ENCODE measurements around the gene ISYNA1. TPM values are rescaled to one million over a fixed set of nuclear protein-coding genes. Genes with fewer than 3 reads are reported as not detected.

Gene ISYNA1
- total RNA-seq, 1 donor from 2014 or later = 30.6 TPM

DNA sequence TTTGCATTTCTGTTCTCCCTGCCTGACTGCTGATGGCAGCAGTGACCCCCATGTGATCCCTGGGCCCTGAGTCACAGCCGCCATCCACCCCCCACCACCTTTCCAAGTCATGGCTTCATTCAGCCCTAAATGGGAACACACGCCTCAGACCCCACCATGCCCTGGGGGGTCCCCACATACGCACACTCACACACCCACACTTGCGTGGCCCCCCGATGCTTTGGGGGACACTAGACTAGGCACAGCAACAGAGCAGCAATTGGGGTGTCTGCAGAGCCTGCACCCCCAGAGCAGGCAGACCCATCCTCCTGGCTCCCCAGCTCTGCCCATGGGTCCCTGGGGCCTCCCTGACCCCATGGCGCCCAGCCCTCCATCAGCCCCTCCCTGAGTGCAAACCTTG, 5.5 kb upstream of the ISYNA1 start:
- no peak overlapping the region for H3K4me3 ChIP-seq
- no peaks in the 10 kb centered on the region for H3K27me3 ChIP-seq (ENCODE audit: low read depth)
- ATAC-seq (no peak), DNase-seq (no peak)
- no peak overlapping the region for H3K27ac ChIP-seq
- no peaks in the 10 kb centered on the region for H3K9me3 ChIP-seq
- TF ChIP-seq, protein P1, sequence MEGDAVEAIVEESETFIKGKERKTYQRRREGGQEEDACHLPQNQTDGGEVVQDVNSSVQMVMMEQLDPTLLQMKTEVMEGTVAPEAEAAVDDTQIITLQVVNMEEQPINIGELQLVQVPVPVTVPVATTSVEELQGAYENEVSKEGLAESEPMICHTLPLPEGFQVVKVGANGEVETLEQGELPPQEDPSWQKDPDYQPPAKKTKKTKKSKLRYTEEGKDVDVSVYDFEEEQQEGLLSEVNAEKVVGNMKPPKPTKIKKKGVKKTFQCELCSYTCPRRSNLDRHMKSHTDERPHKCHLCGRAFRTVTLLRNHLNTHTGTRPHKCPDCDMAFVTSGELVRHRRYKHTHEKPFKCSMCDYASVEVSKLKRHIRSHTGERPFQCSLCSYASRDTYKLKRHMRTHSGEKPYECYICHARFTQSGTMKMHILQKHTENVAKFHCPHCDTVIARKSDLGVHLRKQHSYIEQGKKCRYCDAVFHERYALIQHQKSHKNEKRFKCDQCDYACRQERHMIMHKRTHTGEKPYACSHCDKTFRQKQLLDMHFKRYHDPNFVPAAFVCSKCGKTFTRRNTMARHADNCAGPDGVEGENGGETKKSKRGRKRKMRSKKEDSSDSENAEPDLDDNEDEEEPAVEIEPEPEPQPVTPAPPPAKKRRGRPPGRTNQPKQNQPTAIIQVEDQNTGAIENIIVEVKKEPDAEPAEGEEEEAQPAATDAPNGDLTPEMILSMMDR (IDR thresholded peaks at IDR 0.05) = no peak
- intact Hi-C loops (cut with DNase I) = no loop called here
- H3K36me3 ChIP-seq = peaks cover 56% of the 10 kb centered on the region
- peaks cover 13% of the 10 kb centered on the region for H3K4me1 ChIP-seq

- H3K4me1 ChIP-seq = peaks cover 17% of the 10 kb centered on the region
- TF ChIP-seq, protein P1 (IDR thresholded peaks at IDR 0.05) = no peak
- DNase-seq = no peak
- H3K27ac ChIP-seq = no peak overlapping the region
- intact Hi-C loops (cut with DNase I) = no loop called here
- H3K27me3 ChIP-seq (ENCODE audit: low read depth) = no peaks in the 10 kb centered on the region
- H3K36me3 ChIP-seq = peaks cover 52% of the 10 kb centered on the region
- no peak for ATAC-seq
- no peaks in the 10 kb centered on the region for H3K9me3 ChIP-seq
- H3K4me3 ChIP-seq = no peak overlapping the region
Measured at GRCh38 chr19:18442941-18443340, 5.0 kb upstream of the ISYNA1 start.

DNA sequence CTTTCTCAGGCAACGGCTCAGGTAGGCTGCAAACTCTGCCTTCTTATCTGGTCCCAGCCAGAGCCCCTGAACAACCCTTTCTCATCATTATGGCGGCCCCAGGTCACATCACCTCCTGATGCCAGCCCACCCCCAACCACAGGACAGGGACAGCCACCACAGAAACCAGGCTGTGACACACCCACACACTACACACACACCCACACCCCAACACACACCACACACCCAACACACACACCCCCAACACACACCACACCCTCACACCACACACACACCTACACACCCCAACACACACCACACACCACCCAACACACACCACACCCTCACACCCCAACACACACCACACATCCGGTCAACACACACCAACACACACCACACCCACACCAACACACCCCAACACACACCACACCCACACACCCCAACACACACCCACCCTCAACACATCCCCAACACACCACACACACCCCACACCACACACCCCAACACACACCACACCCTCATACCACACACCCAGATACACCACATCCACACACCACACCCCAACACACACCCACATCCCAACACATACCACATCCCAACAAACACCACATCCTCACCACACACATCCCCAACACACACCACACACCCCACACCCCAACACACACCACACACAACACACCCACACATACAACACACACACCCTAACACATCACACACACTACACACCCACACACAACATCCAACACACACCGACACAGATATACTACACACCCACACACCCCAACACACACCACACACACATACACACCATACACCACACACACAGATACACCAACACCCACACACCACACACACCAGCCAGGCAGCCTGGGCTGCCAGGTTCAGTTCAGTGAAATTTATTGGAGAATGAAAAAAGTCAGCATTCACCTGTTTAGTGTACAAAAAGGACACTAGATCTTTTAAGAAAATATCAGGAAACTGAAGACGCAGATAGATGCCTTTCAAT, 4.2 kb upstream of the ISYNA1 start:
- Histone ChIP-seq H3K27ac (no peak overlapping the region), H3K4me1 (peaks cover 19% of the 10 kb centered on the region), H3K36me3 (peaks cover 43% of the 10 kb centered on the region), H3K27me3 (ENCODE audit: low read depth) (no peaks in the 10 kb centered on the region), H3K9me3 (no peaks in the 10 kb centered on the region), H3K4me3 (no peak overlapping the region)
- intact Hi-C loops (cut with DNase I) = no loop called here
- TF ChIP-seq, protein P1 (IDR thresholded peaks at IDR 0.05) = no peak
- DNase-seq = no peak
- no peak for ATAC-seq

GRCh38 chr19:18440936-18441803, 3.2 kb upstream of the ISYNA1 start:
- peaks cover 28% of the 10 kb centered on the region for H3K4me1 ChIP-seq
- peaks cover 34% of the 10 kb centered on the region for H3K36me3 ChIP-seq
- H3K4me3 ChIP-seq = no peak overlapping the region
- H3K9me3 ChIP-seq = no peaks in the 10 kb centered on the region
- no peak for ATAC-seq
- H3K27me3 ChIP-seq (ENCODE audit: low read depth) = no peaks in the 10 kb centered on the region
- no peak overlapping the region for H3K27ac ChIP-seq
- no peak for DNase-seq
- TF ChIP-seq, protein P1 (IDR thresholded peaks at IDR 0.05) = no peak
- intact Hi-C loops (cut with DNase I) = no loop called here

- Histone ChIP-seq H3K27me3 (ENCODE audit: low read depth) (no peaks in the 10 kb centered on the region), H3K36me3 (peaks cover 34% of the 10 kb centered on the region), H3K4me3 (no peak overlapping the region), H3K9me3 (no peaks in the 10 kb centered on the region), H3K27ac (no peak overlapping the region), H3K4me1 (peaks cover 32% of the 10 kb centered on the region)
- intact Hi-C loops (cut with DNase I) = no loop called here
- ATAC-seq = no peak
- TF ChIP-seq, protein P1 (IDR thresholded peaks at IDR 0.05) = peak; percentile 28
- DNase-seq = no peak
Measured at GRCh38 chr19:18440415-18440877, 2.5 kb upstream of the ISYNA1 start.

All from lower lobe of right lung (tissue), 2 donors.